Measurements from ENCODE around the gene PPL. TPM values are rescaled to one million over a fixed set of nuclear protein-coding genes. Genes with fewer than 3 reads are reported as not detected.

PPL gene
- total and polyA plus RNA-seq, 2 of the 13 experiments (the other 11 are each of a cell fraction or from before 2014, with no cell fraction given), result 5.7 to 6.6 TPM

GRCh38 chr16:4936181-4936990 is 562 bp downstream of the PPL start (continued):
- TF ChIP-seq GMEB1 (CRISPR knock-in tag; IDR thresholded peaks at IDR 0.05; ENCODE audit: borderline replicate concordance) (no peak), GATAD2A (CRISPR knock-in tag; IDR thresholded peaks at IDR 0.05) (no peak), ZNF34 (CRISPR knock-in tag; IDR thresholded peaks at IDR 0.05; ENCODE audit: borderline replicate concordance) (no peak; the same call in 1 of the 2 replicates), SNAPC5 (CRISPR knock-in tag; IDR thresholded peaks at IDR 0.05; ENCODE audit: borderline replicate concordance) (no peak), MLLT10 (CRISPR knock-in tag; IDR thresholded peaks at IDR 0.05) (no peak), ZBTB7B (CRISPR knock-in tag; IDR thresholded peaks at IDR 0.05) (peak; percentile 89), ZBTB40 (IDR thresholded peaks at IDR 0.05) (no peak), ZBTB40 (CRISPR knock-in tag; IDR thresholded peaks at IDR 0.05) (no peak), GPBP1L1 (CRISPR knock-in tag; IDR thresholded peaks at IDR 0.05) (no peak), ZNF784 (CRISPR knock-in tag; IDR thresholded peaks at IDR 0.05; ENCODE audit: borderline replicate concordance) (no peak), EZH2 (conservative IDR thresholded peaks at IDR 0.05; ENCODE audit: low read depth, low read length) (no peak), SETDB1 (CRISPR knock-in tag; IDR thresholded peaks at IDR 0.05; ENCODE audit: borderline replicate concordance) (no peak), KAT2B (IDR thresholded peaks at IDR 0.05; ENCODE audit: borderline replicate concordance, low read depth, low read length) (no peak), HBP1 (CRISPR knock-in tag; IDR thresholded peaks at IDR 0.05; ENCODE audit: low read depth) (peak; percentile 52; the same call in 1 of the 2 replicates)

Data from HepG2 (cell line).